IPS-18a (cell line): ENCODE data around the gene OSBPL5.

ENCODE experiments used
- H3K27ac ChIP-seq: one replicate; pipeline ENCODE4 v1.5.1; 2013; ENCODE audit warnings: low read length
- H3K27me3 ChIP-seq: one replicate; pipeline ENCODE4 v1.6.1; 2013; ENCODE audit warnings: mild to moderate bottlenecking, low read length; ENCODE audit not compliant: control insufficient read depth, insufficient read depth
- H3K36me3 ChIP-seq: one replicate; pipeline ENCODE4 v1.6.1; 2013; ENCODE audit warnings: low read depth, low read length; ENCODE audit not compliant: control insufficient read depth
- H3K4me1 ChIP-seq: one replicate; pipeline ENCODE4 v1.6.1; 2013; ENCODE audit warnings: low read depth, low read length; ENCODE audit not compliant: control insufficient read depth
- H3K4me3 ChIP-seq: one replicate; pipeline ENCODE4 v1.5.1; 2013; ENCODE audit warnings: low read length
- H3K9ac ChIP-seq: one replicate; pipeline ENCODE4 v1.6.1; 2013; ENCODE audit warnings: mild to moderate bottlenecking, low read length, moderate library complexity
- H3K9me3 ChIP-seq: one replicate; pipeline ENCODE4 v1.6.1; 2013; ENCODE audit warnings: low read depth, low read length; ENCODE audit not compliant: control insufficient read depth

The OSBPL5 gene

GRCh38 chr11:3139086-3139440 is 26.0 kb downstream of the OSBPL5 start:
- Histone ChIP-seq H3K4me1 (no peaks in the 10 kb centered on the region), H3K27me3 (no peaks in the 10 kb centered on the region), H3K27ac (no peak overlapping the region), H3K9ac (no peak overlapping the region), H3K4me3 (no peak overlapping the region), H3K36me3 (no peaks in the 10 kb centered on the region), H3K9me3 (no peaks in the 10 kb centered on the region)

- no peaks in the 10 kb centered on the region for H3K4me1 ChIP-seq
- H3K9ac ChIP-seq = no peak overlapping the region
- no peak overlapping the region for H3K27ac ChIP-seq
- no peaks in the 10 kb centered on the region for H3K36me3 ChIP-seq
- H3K9me3 ChIP-seq = no peaks in the 10 kb centered on the region
- H3K4me3 ChIP-seq = no peak overlapping the region
- no peaks in the 10 kb centered on the region for H3K27me3 ChIP-seq
Observed at GRCh38 chr11:3138178-3139085, 26.7 kb downstream of the OSBPL5 start.

- Histone ChIP-seq H3K4me1 (no peaks in the 10 kb centered on the region), H3K4me3 (no peak overlapping the region), H3K36me3 (no peaks in the 10 kb centered on the region), H3K27me3 (no peaks in the 10 kb centered on the region), H3K9me3 (no peaks in the 10 kb centered on the region), H3K27ac (no peak overlapping the region), H3K9ac (no peak overlapping the region)
Observed at GRCh38 chr11:3137486-3138177, 27.5 kb downstream of the OSBPL5 start.

- no peak overlapping the region for H3K4me3 ChIP-seq
- H3K9ac ChIP-seq = no peak overlapping the region
- no peaks in the 10 kb centered on the region for H3K27me3 ChIP-seq
- H3K4me1 ChIP-seq = no peaks in the 10 kb centered on the region
- H3K9me3 ChIP-seq = no peaks in the 10 kb centered on the region
- no peak overlapping the region for H3K27ac ChIP-seq
- no peaks in the 10 kb centered on the region for H3K36me3 ChIP-seq
Observed at GRCh38 chr11:3136546-3137455, 28.3 kb downstream of the OSBPL5 start.

GRCh38 chr11:3135481-3136440 is 29.3 kb downstream of the OSBPL5 start:
- Histone ChIP-seq H3K27ac (no peak overlapping the region), H3K27me3 (no peaks in the 10 kb centered on the region), H3K4me1 (no peaks in the 10 kb centered on the region), H3K4me3 (no peak overlapping the region), H3K9me3 (no peaks in the 10 kb centered on the region), H3K36me3 (no peaks in the 10 kb centered on the region), H3K9ac (no peak overlapping the region)

GRCh38 chr11:3134651-3135480 is 30.2 kb downstream of the OSBPL5 start:
- no peak overlapping the region for H3K27ac ChIP-seq
- H3K27me3 ChIP-seq = no peaks in the 10 kb centered on the region
- no peaks in the 10 kb centered on the region for H3K36me3 ChIP-seq
- H3K9me3 ChIP-seq = no peaks in the 10 kb centered on the region
- no peaks in the 10 kb centered on the region for H3K4me1 ChIP-seq
- no peak overlapping the region for H3K4me3 ChIP-seq
- H3K9ac ChIP-seq = no peak overlapping the region

- H3K9me3 ChIP-seq = no peaks in the 10 kb centered on the region
- H3K4me1 ChIP-seq = no peaks in the 10 kb centered on the region
- no peaks in the 10 kb centered on the region for H3K36me3 ChIP-seq
- no peaks in the 10 kb centered on the region for H3K27me3 ChIP-seq
- H3K27ac ChIP-seq = no peak overlapping the region
- H3K9ac ChIP-seq = no peak overlapping the region
- H3K4me3 ChIP-seq = no peak overlapping the region
Observed at GRCh38 chr11:3134218-3134621, 30.9 kb downstream of the OSBPL5 start.

- H3K27me3 ChIP-seq = no peaks in the 10 kb centered on the region
- H3K4me3 ChIP-seq = no peak overlapping the region
- no peaks in the 10 kb centered on the region for H3K9me3 ChIP-seq
- no peak overlapping the region for H3K9ac ChIP-seq
- H3K36me3 ChIP-seq = no peaks in the 10 kb centered on the region
- no peak overlapping the region for H3K27ac ChIP-seq
- no peaks in the 10 kb centered on the region for H3K4me1 ChIP-seq
Observed at GRCh38 chr11:3133261-3134217, 31.6 kb downstream of the OSBPL5 start.

- no peaks in the 10 kb centered on the region for H3K4me1 ChIP-seq
- no peak overlapping the region for H3K27ac ChIP-seq
- no peak overlapping the region for H3K9ac ChIP-seq
- H3K9me3 ChIP-seq = no peaks in the 10 kb centered on the region
- H3K4me3 ChIP-seq = no peak overlapping the region
- no peaks in the 10 kb centered on the region for H3K36me3 ChIP-seq
- H3K27me3 ChIP-seq = no peaks in the 10 kb centered on the region
Observed at GRCh38 chr11:3132831-3133260, 32.3 kb downstream of the OSBPL5 start.
